GM19035 (cell line): Measurements from ENCODE around the gene CD320.
"Not testable (repeated sequence)": the region's sequence is repeated elsewhere in the genome, so short reads cannot be mapped to it uniquely, and the experiment has no call there.

Experiments used
- ATAC-seq: cut with Tn5 transposase; IDR thresholded peaks from one replicate; pipeline ENCODE4 v1.9.1; 2021; ENCODE audit not compliant: unreplicated experiment

Gene CD320

DNA sequence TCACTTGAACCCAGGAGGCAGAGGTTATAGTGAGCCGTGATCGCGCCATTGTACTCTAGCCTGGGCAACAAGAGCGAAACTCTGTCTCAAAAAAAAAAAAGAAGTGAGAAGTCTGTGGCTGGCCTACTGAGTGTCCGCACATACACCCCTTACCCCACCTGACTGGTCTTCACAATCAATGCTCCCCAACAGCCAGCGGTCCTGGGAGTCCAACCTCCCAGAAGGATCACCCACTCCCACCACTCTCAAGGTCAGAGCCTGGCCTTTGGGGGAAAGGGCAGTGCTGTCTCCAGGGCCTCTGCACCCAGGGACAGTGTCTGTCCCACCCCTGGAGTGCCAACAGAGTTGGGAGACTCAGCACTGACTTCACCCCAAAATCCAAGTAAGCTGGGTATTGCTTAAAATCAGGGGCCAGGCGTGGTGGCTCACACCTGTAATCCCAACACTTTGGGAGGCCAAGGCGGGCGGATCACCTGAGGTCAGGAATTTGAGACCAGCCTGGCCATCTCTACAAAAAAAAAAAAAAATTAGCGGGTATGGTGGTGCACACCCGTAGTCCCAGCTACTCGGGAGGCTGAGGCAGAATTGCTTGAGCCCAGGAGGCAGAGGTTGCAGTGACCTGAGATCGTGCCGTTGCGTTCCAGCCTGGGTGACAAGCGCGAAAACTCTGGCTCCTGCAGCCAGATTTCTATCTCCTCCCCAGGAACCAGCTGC lies 2.3 kb upstream of the CD320 start:
- no peak for ATAC-seq

DNA sequence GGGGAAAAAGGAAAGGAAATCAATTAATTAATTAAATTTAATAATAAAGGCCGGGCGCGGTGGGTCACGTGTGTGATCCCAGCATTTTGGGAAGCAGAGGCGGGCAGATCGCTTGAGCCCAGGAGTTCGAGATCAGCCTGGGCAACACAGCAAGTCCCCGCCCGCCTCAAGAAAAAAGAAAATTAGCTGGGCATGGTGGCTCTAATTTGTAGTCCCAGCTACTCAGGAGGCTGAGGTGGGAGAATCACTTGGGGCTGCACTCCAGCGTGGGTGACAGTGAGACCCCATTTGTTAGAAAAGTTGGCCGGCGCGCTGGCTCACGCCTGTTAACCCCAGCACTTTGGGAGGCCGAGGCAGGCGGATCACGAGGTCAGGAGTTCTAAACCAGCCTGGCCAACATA lies 733 bp upstream of the CD320 start:
- ATAC-seq = no peak

DNA sequence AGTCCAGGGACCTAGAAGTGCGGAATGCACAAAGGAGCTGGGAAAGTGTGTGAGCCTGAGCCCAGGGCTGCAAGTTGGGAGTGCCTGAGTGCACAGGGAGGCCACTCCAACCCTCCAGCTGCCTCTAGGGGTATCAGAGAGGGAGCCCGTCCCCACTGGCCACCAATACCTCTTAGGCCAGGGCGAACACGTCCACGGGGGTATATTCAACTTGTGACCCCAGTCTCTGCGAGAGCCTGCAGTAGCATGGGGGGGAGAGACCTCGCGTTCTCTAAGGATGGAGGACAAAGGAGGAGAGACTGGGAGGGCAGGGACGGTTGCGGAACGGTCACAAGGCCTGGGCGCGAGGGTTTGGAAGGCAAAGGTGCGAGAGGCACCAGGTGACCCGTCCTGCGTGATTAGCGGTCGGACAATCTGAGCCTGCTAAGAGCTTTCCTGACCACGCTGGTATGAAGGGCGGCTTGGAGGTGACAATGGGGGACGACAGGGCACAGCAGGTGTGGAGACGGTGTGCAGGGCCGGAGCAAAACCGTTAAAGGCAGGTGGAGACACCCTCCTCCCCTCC lies 676 bp downstream of the CD320 start:
- no peak for ATAC-seq

DNA sequence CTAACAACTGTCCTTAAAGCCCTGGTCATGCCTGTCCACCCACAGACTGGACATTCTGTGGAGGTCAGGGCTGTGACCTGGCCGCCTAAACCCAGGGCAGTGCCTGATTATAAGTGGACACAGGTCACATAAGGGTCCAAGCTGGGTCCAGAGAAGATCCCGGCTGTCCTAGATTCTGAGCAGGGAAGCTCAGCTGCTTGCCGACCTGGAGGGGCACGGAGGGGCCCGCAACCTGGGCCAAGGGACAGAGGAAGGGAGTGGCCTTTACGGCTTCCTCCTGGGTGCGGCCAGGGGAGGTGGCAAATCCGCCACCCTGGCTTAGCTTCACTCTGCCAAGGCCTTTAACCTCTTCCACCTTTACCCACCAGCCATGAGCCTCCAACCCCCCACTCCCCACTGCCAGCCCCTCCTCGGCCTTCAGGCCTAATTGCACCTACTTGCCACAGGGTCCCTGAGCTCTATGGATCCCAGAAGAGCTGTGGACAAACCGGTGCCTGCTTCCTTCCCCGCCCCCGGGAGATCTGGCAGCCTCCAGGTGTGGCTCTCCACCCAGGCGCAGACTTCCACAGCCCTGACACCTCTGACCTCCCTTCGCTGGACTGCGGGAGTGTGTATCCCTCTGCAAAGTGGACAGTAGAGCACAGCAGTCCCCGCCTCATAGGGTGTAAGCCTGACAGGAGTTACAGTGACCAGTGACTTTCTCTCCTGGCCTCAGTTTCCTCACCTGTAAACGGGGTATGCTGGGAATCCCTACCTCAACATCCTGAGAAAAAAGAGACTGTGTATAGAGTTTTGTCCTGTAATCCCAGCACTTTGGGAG lies 1.7 kb downstream of the CD320 start:
- ATAC-seq = no peak

DNA sequence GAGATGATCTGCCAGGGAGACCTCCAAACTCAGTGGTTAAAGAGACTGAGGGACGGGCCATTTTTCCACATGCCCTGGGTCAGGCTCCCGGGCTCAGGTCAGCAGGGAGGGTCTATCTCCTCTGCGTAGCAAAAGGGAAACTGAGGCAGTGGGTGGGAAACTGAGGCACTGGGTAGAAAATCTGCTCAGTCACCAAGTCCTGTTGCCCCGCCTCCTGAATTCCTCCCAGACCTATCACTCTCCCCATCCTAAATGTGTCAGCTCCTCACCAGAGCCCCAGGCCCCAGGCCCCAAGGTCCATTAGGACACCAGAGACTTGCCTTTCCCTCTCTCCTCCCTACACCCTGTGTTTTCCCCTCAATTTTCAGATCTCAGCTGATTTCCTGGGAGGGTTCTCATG lies 2.4 kb downstream of the CD320 start:
- ATAC-seq = no peak

DNA sequence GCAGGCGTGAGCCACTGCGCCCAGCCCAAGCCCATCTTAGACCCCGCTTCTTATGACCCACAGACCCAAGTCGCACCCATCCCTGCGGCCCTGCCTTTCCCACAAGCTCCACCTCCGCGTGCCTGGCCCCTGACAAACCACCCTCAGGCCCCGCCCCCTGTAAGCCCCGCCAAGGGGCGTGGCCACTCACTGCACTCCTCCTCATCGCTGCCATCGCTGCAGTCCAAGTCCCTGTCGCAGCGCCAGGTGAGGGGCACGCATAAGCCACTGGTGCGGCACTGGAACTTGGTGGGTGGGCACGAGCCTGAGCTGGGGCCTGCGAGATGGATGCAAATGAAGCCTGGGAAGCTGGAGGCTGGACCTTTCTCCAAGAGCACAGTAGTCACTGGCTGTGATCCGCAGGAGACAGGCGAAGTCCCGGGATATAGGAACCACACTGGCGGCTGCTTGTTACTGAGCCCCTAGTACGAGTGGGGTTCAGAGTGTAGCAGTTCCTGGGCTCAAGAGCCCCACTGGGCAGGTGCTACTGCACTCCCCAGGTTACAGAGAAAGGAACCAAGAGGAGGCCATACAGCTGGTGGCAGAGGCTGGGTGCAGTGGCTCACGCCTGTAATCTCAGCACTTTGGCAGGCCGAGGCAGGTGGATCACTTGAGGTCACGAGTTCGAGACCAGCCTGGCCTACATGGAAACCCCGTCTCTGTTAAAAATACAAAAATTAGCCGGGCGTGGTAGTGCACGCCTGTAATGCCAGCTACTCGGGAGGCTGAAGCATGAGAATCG lies 3.1 kb downstream of the CD320 start:
- no peak for ATAC-seq

DNA sequence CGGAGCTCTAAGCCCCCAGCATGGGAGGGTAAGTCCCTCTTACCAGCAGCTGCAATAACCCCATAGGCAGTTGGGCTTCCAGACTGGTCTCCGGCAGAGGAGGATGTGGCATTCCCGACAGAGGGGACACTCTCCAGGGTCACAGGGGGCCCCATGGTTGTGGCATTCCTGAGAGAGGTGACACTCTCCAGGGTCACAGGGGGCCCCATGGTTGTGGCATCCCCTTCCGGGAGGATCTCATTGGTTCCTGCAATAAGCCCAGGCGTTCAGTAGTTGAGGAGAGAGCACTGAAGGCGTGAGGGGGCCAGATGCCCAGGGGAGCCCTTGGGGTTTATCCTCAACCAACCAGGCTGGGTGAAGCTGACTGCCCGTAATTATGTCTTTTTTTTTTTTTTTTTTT lies 5.4 kb downstream of the CD320 start:
- ATAC-seq = no peak

DNA sequence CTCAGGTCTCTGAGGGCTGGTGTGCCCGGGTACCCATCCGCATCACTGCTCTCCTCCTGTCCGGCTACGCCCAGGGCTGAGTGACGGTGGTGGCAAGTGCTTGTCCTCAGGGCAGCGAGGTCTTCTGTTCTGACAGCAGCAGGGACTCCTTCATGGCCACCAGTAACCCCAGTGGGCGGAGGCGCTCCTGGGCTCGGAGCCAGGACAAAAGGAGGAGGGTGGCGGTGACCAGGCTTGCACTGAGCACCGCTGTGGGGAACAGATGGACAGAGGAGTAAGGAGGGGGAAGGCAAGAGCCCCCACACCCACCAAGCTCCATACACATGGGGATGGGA lies 5.8 kb downstream of the CD320 start:
- no peak for ATAC-seq

DNA sequence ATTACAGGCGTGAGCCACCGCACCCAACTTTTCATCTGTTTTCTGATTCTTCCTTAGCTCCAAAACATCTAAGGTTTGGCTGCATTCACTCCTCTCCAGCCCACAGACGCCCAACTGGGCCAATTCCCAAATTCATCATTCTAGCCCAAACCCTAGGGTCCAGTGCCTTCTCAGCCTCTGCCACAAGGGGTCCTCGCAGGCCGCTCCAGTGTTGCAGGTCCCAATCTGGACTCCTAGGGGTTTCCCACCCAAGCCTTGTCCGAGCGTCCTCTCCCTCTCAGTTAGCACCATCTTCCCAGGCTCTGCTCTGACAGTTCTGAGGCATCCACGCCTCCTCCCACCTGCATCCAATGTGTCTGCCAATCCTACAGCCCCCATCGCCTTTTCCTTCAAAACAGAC lies 16.8 kb downstream of the CD320 start:
- ATAC-seq = not testable (repeated sequence)

DNA sequence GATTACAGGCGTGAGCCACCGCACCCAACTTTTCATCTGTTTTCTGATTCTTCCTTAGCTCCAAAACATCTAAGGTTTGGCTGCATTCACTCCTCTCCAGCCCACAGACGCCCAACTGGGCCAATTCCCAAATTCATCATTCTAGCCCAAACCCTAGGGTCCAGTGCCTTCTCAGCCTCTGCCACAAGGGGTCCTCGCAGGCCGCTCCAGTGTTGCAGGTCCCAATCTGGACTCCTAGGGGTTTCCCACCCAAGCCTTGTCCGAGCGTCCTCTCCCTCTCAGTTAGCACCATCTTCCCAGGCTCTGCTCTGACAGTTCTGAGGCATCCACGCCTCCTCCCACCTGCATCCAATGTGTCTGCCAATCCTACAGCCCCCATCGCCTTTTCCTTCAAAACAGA lies 31.6 kb downstream of the CD320 start:
- ATAC-seq = not testable (repeated sequence)

DNA sequence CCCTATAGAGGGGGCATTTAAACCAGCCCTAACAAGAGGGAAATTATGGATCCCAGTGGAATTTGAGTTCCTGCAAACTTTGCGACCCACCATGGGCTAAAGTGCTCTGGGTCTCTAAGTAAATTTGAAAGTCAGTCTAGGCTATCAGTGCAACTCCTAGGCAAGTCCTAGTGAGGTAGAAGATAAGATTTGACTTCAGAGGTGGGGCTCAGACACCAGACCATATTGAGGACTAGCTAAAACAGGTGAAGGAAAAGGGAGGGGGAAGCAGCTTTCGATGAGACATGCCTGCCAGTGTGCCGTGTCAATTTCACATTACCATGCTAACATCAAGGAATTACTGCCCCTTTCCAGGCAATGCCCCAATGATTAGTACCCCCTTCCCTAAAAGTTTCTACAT lies 38.4 kb downstream of the CD320 start:
- ATAC-seq = no peak

DNA sequence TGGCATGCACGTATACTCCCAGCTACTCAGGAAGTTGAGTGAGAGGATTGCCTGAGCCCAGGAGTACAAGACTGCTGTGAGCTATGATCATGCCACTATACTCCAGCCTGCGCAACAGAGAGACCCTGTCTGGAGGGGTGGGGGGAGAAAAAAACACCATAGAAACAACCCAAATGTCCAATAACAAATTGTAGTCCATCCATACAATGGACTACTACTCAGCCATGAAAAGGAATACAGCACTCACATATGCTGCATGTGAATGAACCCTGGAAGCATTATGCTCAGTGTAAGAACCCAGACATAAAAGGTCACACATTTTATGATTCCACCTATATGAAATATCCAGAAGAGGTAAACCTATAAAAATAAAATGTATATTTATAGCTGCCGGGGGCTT lies 42.3 kb downstream of the CD320 start:
- ATAC-seq = no peak

DNA sequence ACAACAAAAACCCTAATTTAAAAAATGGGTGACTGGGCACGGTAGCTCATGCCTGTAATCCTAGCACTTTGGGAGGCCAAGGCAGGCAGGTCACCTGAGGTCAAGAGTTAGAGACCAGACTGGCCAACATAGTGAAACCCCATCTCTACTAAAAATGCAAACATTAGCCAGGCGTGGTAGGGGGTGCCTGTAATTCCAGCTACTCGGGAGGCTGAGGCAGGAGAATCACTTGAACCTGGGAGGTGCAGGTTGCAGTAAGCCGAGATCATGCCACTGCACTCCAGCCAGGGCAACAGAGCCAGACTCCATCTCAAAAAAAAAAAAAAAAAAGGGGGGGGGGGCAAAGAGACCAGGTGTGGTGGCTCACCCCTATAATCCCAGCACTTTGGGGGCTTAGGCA lies 43.9 kb downstream of the CD320 start:
- ATAC-seq = not testable (repeated sequence)

DNA sequence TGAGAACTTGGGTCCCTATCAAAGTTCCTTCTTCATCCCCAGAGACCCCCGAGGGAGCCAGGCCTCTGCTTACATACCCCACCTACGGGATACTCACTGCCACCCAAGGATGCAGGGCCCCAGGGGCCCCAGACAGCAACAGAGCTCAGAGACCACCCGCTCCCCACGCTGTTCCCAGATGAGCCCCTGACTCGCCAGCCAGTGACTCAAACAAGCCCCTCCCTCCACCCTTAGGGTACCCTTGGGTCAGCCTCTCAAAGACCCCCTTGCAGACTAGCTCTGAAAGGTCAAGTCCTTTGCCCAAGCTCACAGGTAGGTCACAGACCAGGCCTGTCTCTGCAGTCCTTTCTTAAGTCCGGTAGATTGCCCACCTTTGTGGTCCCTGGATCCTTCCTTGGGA lies 45.7 kb downstream of the CD320 start:
- no peak for ATAC-seq

DNA sequence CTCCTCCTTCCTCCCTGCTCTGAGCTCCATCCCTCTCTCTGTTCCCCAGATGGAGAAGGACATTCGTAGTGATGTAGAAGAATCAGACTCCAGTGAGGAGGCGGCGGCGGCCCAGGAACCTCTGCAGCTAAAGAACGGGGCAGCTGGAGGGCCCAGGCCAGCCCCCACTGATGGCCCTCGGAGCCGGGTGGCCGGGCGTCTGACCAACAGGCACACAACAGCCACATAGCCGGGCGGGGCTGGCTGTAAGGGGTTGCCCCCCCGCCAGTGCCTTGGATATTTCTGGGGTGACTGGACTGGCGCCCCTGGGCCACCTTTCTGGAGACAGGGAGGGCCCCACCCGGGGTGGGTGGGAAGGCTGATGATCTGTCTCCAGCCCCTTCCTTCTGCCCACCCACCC lies 46.3 kb downstream of the CD320 start:
- no peak for ATAC-seq

DNA sequence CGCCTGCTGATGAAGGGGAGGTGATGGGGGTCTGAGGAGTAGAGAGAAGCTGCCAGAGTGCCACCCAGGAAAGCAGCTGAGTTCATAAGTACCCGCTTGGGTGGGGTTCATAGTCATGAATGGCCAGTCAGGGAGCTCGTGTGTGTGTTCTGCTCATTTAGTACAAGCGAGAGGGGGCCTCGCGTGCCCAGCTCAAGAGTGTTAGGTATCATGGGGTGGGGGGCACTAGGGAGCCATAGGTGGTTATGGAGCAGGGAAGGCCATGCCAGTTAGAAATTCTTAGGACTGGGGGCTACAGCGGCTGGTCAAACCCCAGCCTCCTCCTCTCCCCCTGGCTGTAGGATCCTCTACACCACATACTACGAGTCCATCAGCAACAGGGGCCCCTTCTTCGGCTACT lies 46.8 kb downstream of the CD320 start:
- no peak for ATAC-seq

DNA sequence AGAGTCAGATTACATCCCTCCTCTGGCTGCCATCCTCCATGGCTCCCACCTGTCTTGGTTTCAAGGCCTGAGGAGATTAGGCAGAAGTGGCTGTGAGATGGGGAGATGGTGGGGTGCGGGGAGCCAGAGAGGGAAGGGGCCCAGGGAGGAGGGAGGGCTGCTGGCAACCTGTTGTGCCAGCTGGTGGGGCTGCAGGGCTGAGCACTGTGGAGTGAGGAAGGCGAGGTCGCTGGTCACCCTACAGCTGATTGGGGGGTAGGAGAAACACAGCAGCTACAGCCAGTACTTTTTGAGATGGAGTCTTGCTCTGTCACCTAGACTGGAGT lies 48.3 kb downstream of the CD320 start:
- ATAC-seq = no peak

DNA sequence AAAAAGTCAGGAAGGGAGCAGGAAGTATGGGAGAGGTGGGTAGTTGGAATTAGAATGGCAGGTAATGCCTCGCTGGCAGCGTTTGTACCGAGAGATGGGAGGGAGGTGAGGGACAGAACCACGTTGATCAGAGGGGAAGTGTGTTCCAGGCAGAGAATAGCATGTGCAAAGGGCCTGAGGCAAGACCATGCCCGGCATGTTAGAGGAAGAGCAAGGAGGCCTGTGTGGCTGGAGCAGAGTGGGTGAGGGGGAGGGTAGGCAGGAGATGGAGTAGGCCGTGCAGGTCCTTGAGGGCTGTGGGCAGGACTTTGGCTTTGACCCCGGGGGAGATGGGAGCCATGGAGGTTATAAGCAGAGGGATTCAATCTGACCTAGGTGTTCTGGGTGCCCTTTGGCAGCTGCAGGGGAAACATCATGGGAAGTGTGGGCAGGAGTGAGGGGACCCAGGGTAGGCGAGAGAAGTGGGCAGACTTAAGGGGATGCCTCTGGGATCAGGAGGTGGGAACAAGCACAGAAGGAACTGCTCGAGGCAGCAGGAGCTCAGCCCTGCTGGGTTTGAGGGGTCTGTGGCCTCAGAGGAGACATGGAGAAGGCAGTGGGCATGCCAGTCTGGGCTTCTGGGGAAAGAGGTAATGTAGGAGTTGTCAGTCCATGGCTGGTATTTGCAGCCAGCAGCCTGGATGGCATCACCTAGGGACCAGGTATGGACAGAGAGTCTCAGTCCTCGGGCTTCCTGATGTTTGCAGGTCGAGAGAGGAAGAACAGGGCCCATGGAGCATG lies 48.8 kb downstream of the CD320 start:
- ATAC-seq = no peak

DNA sequence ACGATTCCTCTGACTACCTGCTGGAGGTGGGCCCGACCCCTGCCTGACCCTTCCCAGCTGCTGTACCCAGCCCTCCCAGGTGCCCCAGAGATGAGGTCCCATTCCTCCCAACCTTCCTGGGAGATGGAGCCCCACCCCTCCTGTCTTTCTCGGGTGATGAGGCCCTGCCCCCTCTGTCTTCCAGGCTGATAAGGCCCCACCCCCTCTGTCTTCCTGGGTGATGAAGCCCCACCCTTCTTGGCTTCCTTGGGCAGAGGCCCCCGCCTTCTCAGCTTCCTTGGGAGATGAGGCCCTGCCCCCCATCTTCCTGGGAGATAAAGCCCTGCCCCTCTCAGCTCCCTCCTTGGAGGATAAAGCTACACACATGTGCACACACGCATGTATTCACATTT lies 51.1 kb downstream of the CD320 start:
- no peak for ATAC-seq

DNA sequence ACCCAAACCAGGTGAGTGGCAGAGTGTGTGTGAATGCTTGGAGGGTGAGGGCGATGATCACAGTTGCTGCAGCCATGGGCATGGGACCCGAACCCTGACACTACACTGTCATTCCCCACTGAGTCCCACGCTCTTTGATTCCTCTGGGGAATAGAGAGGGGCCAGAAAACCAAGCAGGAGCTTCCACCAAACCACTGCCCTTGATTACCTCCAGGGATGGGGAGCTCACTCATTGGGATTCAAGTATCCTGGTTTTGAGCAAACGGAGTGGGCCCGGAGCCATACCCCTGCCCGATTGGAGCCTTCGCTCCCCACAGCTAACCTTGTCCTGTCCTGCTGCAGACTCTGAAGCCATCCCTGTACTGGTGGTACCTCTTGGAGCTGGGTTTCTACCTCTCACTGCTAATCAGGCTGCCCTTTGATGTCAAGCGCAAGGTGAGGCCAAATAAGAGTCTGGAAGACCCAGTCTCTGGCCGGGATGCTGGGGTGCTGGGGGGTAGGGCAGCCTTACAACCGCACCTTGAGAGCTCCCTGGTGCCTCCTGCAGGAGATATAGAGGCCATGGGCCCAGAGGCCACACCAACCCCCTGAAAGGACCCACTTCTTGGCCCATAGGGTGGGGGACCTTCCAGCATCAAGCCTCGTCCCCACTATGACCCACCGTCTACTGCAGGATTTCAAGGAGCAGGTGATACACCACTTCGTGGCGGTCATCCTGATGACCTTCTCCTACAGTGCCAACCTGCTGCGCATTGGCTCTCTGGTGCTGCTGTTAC lies 51.7 kb downstream of the CD320 start:
- no peak for ATAC-seq
